HEK293 (cell line): Measurements from ENCODE around the gene CDC42EP1.

Source experiments
- ATF2 ChIP-seq: fragments of 450-650 bp; formaldehyde crosslinking; IDR thresholded peaks from 2 replicates; pipeline ENCODE4 v1.5.1; 2016; ENCODE audit warnings: missing biosample characterization, missing genetic modification characterization, low read depth
- HIC1 ChIP-seq: fragments of 450-650 bp; formaldehyde crosslinking; IDR thresholded peaks from 2 replicates; pipeline ENCODE4 v1.5.1; 2016; ENCODE audit warnings: missing biosample characterization, missing genetic modification characterization
- KLF10 ChIP-seq: fragments of 450-650 bp; IDR thresholded peaks from 2 replicates; pipeline ENCODE4 v1.5.1; 2018; ENCODE audit warnings: missing biosample characterization, mild to moderate bottlenecking, missing genetic modification characterization
- KLF16 ChIP-seq: fragments of 450-650 bp; formaldehyde crosslinking; IDR thresholded peaks from 2 replicates; pipeline ENCODE4 v1.5.1; 2017; ENCODE audit warnings: missing biosample characterization, missing genetic modification characterization
- REST ChIP-seq: fragments of 450-650 bp; formaldehyde crosslinking; IDR thresholded peaks from 2 replicates; pipeline ENCODE4 v1.5.1; 2016; ENCODE audit warnings: missing biosample characterization, missing genetic modification characterization
- SP7 ChIP-seq: fragments of 450-650 bp; formaldehyde crosslinking; IDR thresholded peaks from 2 replicates; pipeline ENCODE4 v1.5.1; 2016; ENCODE audit warnings: missing biosample characterization, missing genetic modification characterization
- ZBTB17 ChIP-seq: fragments of 450-650 bp; formaldehyde crosslinking; IDR thresholded peaks from 2 replicates; pipeline ENCODE4 v1.5.1; 2016; ENCODE audit warnings: missing biosample characterization, missing genetic modification characterization
- ZEB2 ChIP-seq: fragments of 450-650 bp; formaldehyde crosslinking; IDR thresholded peaks from 2 replicates; pipeline ENCODE4 v1.5.1; 2016; ENCODE audit warnings: missing biosample characterization, missing genetic modification characterization
- ZNF184 ChIP-seq: fragments of 450-650 bp; IDR thresholded peaks from 2 replicates; pipeline ENCODE4 v1.5.1; 2018; ENCODE audit warnings: missing biosample characterization, mild to moderate bottlenecking, missing genetic modification characterization
- ZNF202 ChIP-seq: fragments of 450-650 bp; formaldehyde crosslinking; IDR thresholded peaks from 2 replicates; pipeline ENCODE4 v1.5.1; 2016; ENCODE audit warnings: missing biosample characterization, missing genetic modification characterization, borderline replicate concordance
- ZNF266 ChIP-seq: fragments of 450-650 bp; formaldehyde crosslinking; IDR thresholded peaks from 2 replicates; pipeline ENCODE4 v1.5.1; 2016; ENCODE audit warnings: missing biosample characterization, missing genetic modification characterization, low read depth
- ZNF335 ChIP-seq: fragments of 450-650 bp; formaldehyde crosslinking; conservative IDR thresholded peaks from 2 replicates; pipeline ENCODE4 v1.5.1; 2016; ENCODE audit warnings: missing biosample characterization, missing genetic modification characterization
- ZNF366 ChIP-seq: fragments of 450-650 bp; formaldehyde crosslinking; conservative IDR thresholded peaks from 2 replicates; pipeline ENCODE4 v1.5.1; 2016; ENCODE audit warnings: missing biosample characterization, missing genetic modification characterization
- ZNF394 ChIP-seq: fragments of 450-650 bp; formaldehyde crosslinking; IDR thresholded peaks from 2 replicates; pipeline ENCODE4 v1.5.1; 2016; ENCODE audit warnings: missing biosample characterization, missing genetic modification characterization, mild to moderate bottlenecking, moderate library complexity, borderline replicate concordance
- ZNF488 ChIP-seq: fragments of 450-650 bp; formaldehyde crosslinking; IDR thresholded peaks from 2 replicates; pipeline ENCODE4 v1.5.1; 2016; ENCODE audit warnings: missing biosample characterization, missing genetic modification characterization
- ZNF660 ChIP-seq: fragments of 450-650 bp; IDR thresholded peaks from 2 replicates; pipeline ENCODE4 v1.5.1; 2018; ENCODE audit warnings: missing biosample characterization, mild to moderate bottlenecking, missing genetic modification characterization
- ZNF76 ChIP-seq: fragments of 450-650 bp; formaldehyde crosslinking; IDR thresholded peaks from 2 replicates; pipeline ENCODE4; 2016; ENCODE audit warnings: low read depth, missing biosample characterization, missing genetic modification characterization, borderline replicate concordance
- ZNF776 ChIP-seq: fragments of 450-650 bp; formaldehyde crosslinking; IDR thresholded peaks from 2 replicates; pipeline ENCODE4 v1.5.0; 2017; ENCODE audit warnings: missing biosample characterization, missing genetic modification characterization, borderline replicate concordance

CDC42EP1 gene

GRCh38 chr22:37561212-37562048, 1.1 kb downstream of the CDC42EP1 start (continued):
- peak; percentile 87 for TF ChIP-seq REST (tag by site-specific recombination)
- TF ChIP-seq ZNF394, result peak; percentile 23; the same call in 1 of the 2 replicates
- TF ChIP-seq ZNF776, result no peak
- TF ChIP-seq ZNF488 (tag by site-specific recombination), result no peak
- peak; percentile 69 for TF ChIP-seq KLF16 (tag by site-specific recombination)
- TF ChIP-seq ATF2, result peak; percentile 75
- TF ChIP-seq ZNF266 (tag by site-specific recombination), result no peak
- TF ChIP-seq HIC1 (tag by site-specific recombination), result peak; percentile 95
- peak; percentile 44; the same call in 1 of the 2 replicates for TF ChIP-seq ZBTB17
- TF ChIP-seq ZEB2, result peak; percentile 87
- peak; percentile 68; the same call in 1 of the 2 replicates for TF ChIP-seq KLF10 (tag by site-specific recombination)
- TF ChIP-seq ZNF366 (tag by site-specific recombination), result no peak
- peak; percentile 33; the same call in 1 of the 2 replicates for TF ChIP-seq ZNF335 (tag by site-specific recombination)
- TF ChIP-seq ZNF660, result peak; percentile 83
- TF ChIP-seq SP7 (tag by site-specific recombination), result peak; percentile 73
- 0 out of 2 replicates have a peak, but pooled peaks have one; percentile 19 for TF ChIP-seq ZNF184 (tag by site-specific recombination)
- TF ChIP-seq ZNF202, result no peak
- TF ChIP-seq ZNF76, result peak; percentile 64
- TF ChIP-seq, all 188 proteins: peak for 60
